AML-193 (cell line): Measurements from ENCODE around the gene CELF4.

Source experiments
- DNase-seq, 2 experiments: peaks; one replicate each; lab custom pipeline; 2025; lab: John Stamatoyannopoulos, UW

Gene CELF4

GRCh38 chr18:37280701-37281393 lies 284.8 kb downstream of the CELF4 start:
- no peak for DNase-seq

GRCh38 chr18:37277804-37278203 lies 287.8 kb downstream of the CELF4 start:
- DNase-seq, result no peak

- no peak for DNase-seq
Measured at GRCh38 chr18:37276111-37276890, 289.3 kb downstream of the CELF4 start.

- no peak for DNase-seq
Measured at GRCh38 chr18:37275237-37275741, 290.3 kb downstream of the CELF4 start.

- DNase-seq, result no peak
Measured at GRCh38 chr18:37274309-37275236, 291.0 kb downstream of the CELF4 start.

GRCh38 chr18:37272841-37273240 lies 292.8 kb downstream of the CELF4 start:
- DNase-seq, result no peak

GRCh38 chr18:37272226-37272625 lies 293.4 kb downstream of the CELF4 start:
- DNase-seq, result no peak

- DNase-seq, result no peak
Measured at GRCh38 chr18:37270666-37271052, 294.9 kb downstream of the CELF4 start.

GRCh38 chr18:37270038-37270665 lies 295.4 kb downstream of the CELF4 start:
- peak; percentile 3 to 15 for DNase-seq

- no peak for DNase-seq
Measured at GRCh38 chr18:37266290-37266689, 299.3 kb downstream of the CELF4 start.

GRCh38 chr18:37265382-37265781 lies 300.2 kb downstream of the CELF4 start:
- DNase-seq, result no peak

GRCh38 chr18:37264956-37265355 lies 300.6 kb downstream of the CELF4 start:
- DNase-seq, result no peak

- DNase-seq, result no peak
Measured at GRCh38 chr18:37261988-37262387, 303.6 kb downstream of the CELF4 start.

GRCh38 chr18:37261246-37261840 lies 304.3 kb downstream of the CELF4 start:
- DNase-seq, result no peak

GRCh38 chr18:37260367-37261093 lies 305.1 kb downstream of the CELF4 start:
- DNase-seq, result no peak

GRCh38 chr18:37259711-37260110 lies 305.9 kb downstream of the CELF4 start:
- DNase-seq, result no peak

GRCh38 chr18:37258819-37259218 lies 306.8 kb downstream of the CELF4 start:
- no peak for DNase-seq

GRCh38 chr18:37258131-37258530 lies 307.5 kb downstream of the CELF4 start:
- DNase-seq, result no peak

GRCh38 chr18:37254973-37255372 lies 310.6 kb downstream of the CELF4 start:
- DNase-seq, result no peak

- DNase-seq, result no peak
Measured at GRCh38 chr18:37254236-37254754, 311.3 kb downstream of the CELF4 start.
